Breast epithelium (tissue), 4 donors: ENCODE data around the gene GIPC1. TPM values are rescaled to one million over a fixed set of nuclear protein-coding genes. Genes with fewer than 3 reads are reported as not detected.

Experiments used
- DNase-seq, 2 donors: peaks; one replicate each; pipeline ENCODE4 v3.0.0-alpha.2; 2019; ENCODE audit warnings: low spot score in 2 of 2
- H3K27ac ChIP-seq, 2 donors: fragments of 200-600 bp; sonication (generic) in 1 of 2; one replicate each; pipeline ENCODE4 v1.5.1; 2016 to 2019; ENCODE audit warnings: mild to moderate bottlenecking in 1 of 2
- H3K27me3 ChIP-seq, 2 donors: fragments of 200-600 bp; sonication (generic) in 1 of 2; one replicate each; pipeline versions ENCODE4 v1.5.1 to v1.6.0; 2017 to 2019; ENCODE audit warnings: control low read depth in 1 of 2, mild to moderate bottlenecking in 1 of 2
- H3K36me3 ChIP-seq: fragments of 200-600 bp; one replicate; pipeline ENCODE4 v1.5.1; 2019
- H3K4me1 ChIP-seq, 2 donors: fragments of 200-600 bp; sonication (generic); one replicate each; pipeline ENCODE4 v1.5.1; 2016 to 2019; ENCODE audit warnings: control low read depth in 1 of 2
- H3K4me3 ChIP-seq, 3 donors: fragments of 200-600 bp; sonication (generic); 1 replicate in 2 of 3; 2 replicates in 1 of 3; pipeline ENCODE4 v1.5.1; 2016 to 2019; ENCODE audit warnings: mild to moderate bottlenecking in 3 of 3, moderate library complexity in 2 of 3
- H3K9me3 ChIP-seq, 2 donors: fragments of 200-600 bp; sonication (generic) in 1 of 2; one replicate each; pipeline ENCODE4 v1.5.1; 2016 to 2019; ENCODE audit warnings: control low read depth in 1 of 2
- POLR2A ChIP-seq: fragments of 450-650 bp; IDR thresholded peaks from one replicate; pipeline ENCODE4 v1.6.1; 2016; ENCODE audit warnings: antibody characterized with exemption, mild to moderate bottlenecking, moderate library complexity
- POLR2AphosphoS5 ChIP-seq, 3 donors: sonication (generic); formaldehyde crosslinking; IDR thresholded peaks; one replicate each; pipeline ENCODE4 v1.6.1; 2017; ENCODE audit warnings: antibody characterized with exemption in 3 of 3
- intact Hi-C: fragments of 100-400 bp; cut with DNase I; formaldehyde crosslinking; loops from one replicate; pipeline ENCODE4 v1.15.1; 2023; ENCODE audit warnings: low total_unique reads
- total RNA-seq, 3 donors: library from RNA; depleted of rRNA; stranded (reverse); fragments of >200 nt; gene quantifications; one replicate each; pipeline ENCODE4 v1.1.0, GENCODE V29; 2016
- TF ChIP-seq, protein P1 (sequence below), 3 donors: fragments of 450-650 bp; IDR thresholded peaks; one replicate each; pipeline ENCODE4 v1.5.1; 2016 to 2017; ENCODE audit warnings: antibody characterized with exemption in 3 of 3, mild to moderate bottlenecking in 3 of 3, moderate library complexity in 3 of 3

GIPC1 gene
- total RNA-seq, 3 donors from 2014 or later: 48.8 to 79.0 (median 72.0) TPM

DNA sequence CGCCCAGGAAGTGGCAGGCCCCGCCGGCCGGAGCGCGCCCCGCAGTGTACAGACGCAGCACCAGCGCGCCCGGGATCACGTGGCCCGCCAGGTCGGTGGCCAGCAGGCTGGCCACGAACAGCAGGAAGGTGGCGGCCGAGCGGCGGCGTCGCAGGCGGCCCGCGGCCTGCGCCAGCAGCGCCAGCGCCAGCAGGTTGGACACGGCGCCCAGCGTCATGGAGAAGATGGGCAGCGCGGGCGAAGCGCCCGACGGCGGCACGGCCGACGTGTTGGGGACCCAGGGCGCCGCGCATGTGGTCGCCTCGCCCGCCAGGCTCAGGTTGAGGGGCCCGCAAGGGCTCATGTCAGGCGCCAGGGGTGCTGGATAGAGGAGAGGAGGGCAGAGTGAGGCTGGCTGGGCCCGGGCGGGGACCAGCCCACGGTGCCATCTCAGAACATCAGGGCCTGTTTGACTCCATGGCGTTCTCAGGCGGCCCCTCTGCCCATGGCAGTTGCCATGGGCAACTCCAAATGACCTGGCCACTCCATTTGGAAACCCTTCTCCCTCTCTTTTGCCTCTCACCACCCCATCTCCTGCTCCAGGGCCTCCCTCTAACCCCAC lies 21.8 kb downstream of the GIPC1 start:
- no peak for DNase-seq
- no peak overlapping the region for H3K27ac ChIP-seq
- peaks cover 0 to 3% of the 10 kb centered on the region in 2 donors for H3K27me3 ChIP-seq
- H3K4me1 ChIP-seq: peaks cover 7% of the 10 kb centered on the region in 2 donors
- TF ChIP-seq POLR2A (no peak), POLR2AphosphoS5 (IDR thresholded peaks at IDR 0.05) (no peak)
- TF ChIP-seq, protein P1, sequence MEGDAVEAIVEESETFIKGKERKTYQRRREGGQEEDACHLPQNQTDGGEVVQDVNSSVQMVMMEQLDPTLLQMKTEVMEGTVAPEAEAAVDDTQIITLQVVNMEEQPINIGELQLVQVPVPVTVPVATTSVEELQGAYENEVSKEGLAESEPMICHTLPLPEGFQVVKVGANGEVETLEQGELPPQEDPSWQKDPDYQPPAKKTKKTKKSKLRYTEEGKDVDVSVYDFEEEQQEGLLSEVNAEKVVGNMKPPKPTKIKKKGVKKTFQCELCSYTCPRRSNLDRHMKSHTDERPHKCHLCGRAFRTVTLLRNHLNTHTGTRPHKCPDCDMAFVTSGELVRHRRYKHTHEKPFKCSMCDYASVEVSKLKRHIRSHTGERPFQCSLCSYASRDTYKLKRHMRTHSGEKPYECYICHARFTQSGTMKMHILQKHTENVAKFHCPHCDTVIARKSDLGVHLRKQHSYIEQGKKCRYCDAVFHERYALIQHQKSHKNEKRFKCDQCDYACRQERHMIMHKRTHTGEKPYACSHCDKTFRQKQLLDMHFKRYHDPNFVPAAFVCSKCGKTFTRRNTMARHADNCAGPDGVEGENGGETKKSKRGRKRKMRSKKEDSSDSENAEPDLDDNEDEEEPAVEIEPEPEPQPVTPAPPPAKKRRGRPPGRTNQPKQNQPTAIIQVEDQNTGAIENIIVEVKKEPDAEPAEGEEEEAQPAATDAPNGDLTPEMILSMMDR (IDR thresholded peaks at IDR 0.05): no peak
- H3K36me3 ChIP-seq: peaks cover 5% of the 10 kb centered on the region
- H3K9me3 ChIP-seq: no peaks in the 10 kb centered on the region
- intact Hi-C loops: no loop called here
- peak overlapping the region in 1 of 3 donors; percentile 43 for H3K4me3 ChIP-seq

GRCh38 chr19:14473073-14473977 lies 22.6 kb downstream of the GIPC1 start:
- Histone ChIP-seq H3K9me3 (no peaks in the 10 kb centered on the region), H3K4me1 (peaks cover 7% of the 10 kb centered on the region in 2 donors), H3K4me3 (peak overlapping the region in 1 of 3 donors; percentile 43), H3K27ac (no peak overlapping the region), H3K36me3 (no peaks in the 10 kb centered on the region), H3K27me3 (peaks cover 0 to 3% of the 10 kb centered on the region in 2 donors)
- DNase-seq: no peak
- TF ChIP-seq POLR2A (no peak), POLR2AphosphoS5 (IDR thresholded peaks at IDR 0.05) (no peak)
- TF ChIP-seq, protein P1 (IDR thresholded peaks at IDR 0.05): no peak
- intact Hi-C loops: no loop called here

DNA sequence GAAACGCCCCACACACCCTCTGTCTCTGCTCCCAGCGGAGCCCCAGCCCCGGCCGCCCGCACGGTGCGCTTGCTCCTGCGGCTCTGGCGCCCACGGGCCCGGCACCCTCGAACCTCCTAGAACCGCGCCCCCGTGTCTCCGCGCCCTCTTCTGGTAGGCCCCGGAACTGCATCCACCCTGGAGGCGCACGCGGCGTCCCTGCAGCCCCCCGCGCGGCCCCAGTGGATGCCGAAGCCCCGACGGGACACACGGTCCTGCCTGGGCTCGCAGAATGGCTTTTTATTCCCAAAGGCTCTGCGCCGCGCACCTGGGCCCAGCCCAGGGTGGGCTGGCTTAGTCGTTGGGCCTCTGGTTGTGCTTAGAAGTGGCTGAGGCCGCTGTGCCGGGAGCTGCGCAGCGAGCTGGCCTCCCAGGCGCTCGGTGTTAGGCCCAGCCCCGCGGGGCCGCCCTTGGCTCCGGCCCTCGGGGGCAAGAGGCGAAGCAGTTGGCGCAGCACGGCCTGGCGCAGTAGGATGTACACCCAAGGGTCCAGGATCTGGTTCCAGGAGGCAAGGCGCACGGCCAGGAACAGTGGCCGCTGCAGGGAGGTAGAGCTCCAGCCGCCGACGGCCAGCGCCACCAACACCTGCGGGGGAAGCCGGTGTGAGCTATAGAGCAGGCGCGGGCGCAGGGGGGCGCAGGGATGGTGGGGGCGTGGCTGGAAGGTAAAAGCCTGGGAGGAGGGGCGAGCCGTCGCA lies 23.6 kb downstream of the GIPC1 start:
- TF ChIP-seq POLR2AphosphoS5 (IDR thresholded peaks at IDR 0.05) (peak in 2 of 3 donors; percentile 10 to 25), POLR2A (no peak)
- TF ChIP-seq, protein P1 (IDR thresholded peaks at IDR 0.05): peak; percentile 91 to 95 (median 92)
- Histone ChIP-seq H3K9me3 (no peaks in the 10 kb centered on the region), H3K27ac (no peak overlapping the region), H3K27me3 (peaks cover 0 to 3% of the 10 kb centered on the region in 2 donors), H3K4me1 (peaks cover 7% of the 10 kb centered on the region in 2 donors), H3K36me3 (no peaks in the 10 kb centered on the region), H3K4me3 (peak overlapping the region in 2 of 3 donors; percentile 42 to 54)
- peak in 1 of 2 donors; percentile 73 for DNase-seq
- intact Hi-C loops: no loop called here

DNA sequence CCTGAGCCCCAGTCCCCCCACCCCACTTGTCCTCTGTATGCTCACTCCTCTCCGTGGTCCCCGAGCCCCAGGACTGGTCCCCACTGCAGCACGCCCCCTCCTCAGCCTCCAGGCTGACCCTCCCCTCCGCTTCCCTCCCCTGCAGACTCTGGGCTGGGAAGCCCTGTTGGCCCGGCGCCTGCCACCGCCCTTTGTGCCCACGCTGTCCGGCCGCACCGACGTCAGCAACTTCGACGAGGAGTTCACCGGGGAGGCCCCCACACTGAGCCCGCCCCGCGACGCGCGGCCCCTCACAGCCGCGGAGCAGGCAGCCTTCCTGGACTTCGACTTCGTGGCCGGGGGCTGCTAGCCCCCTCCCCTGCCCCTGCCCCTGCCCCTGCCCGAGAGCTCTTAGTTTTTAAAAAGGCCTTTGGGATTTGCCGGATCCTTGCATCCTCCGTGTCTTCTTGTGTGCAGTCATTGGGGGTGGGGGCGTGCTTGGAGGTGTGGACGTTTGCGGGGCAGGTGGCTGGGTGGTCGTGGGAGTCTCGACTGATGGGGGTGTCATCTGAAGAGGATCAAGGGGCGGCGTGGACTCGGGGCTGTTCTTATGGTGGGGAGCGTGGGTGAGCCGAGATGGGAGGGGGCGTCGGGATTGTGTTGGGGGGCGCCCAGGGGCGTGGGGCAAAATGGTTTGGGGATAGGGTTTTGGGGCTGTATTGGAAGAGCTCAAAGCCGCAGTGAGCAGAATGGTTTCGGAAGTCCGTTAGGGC lies 24.3 kb downstream of the GIPC1 start:
- no peak for TF ChIP-seq POLR2A
- TF ChIP-seq POLR2AphosphoS5 (IDR thresholded peaks at IDR 0.05): no peak
- TF ChIP-seq, protein P1 (IDR thresholded peaks at IDR 0.05): no peak
- no peaks in the 10 kb centered on the region for H3K36me3 ChIP-seq
- intact Hi-C loops: no loop called here
- peaks cover 0 to 3% of the 10 kb centered on the region in 2 donors for H3K27me3 ChIP-seq
- H3K27ac ChIP-seq: no peak overlapping the region
- DNase-seq: no peak
- H3K4me3 ChIP-seq: peak overlapping the region in 2 of 3 donors; percentile 42 to 54
- peaks cover 7% of the 10 kb centered on the region in 2 donors for H3K4me1 ChIP-seq
- H3K9me3 ChIP-seq: no peaks in the 10 kb centered on the region
